ENCODE data around the gene SALL2.

The SALL2 gene

GRCh38 chr14:21526672-21527317, 649 bp upstream of the SALL2 start:
- H3K27ac ChIP-seq (ENCODE audit: extremely low read depth, low read depth, low read length): peak overlapping the region; percentile 66
- CTCF ChIA-PET: interaction anchor here (0.6 to 2.0 kb wide), 5 partner anchors 23 to 1484 kb away, joined by 3 to 9 read pairs (median 3); no protein-coding TSS in a partner anchor
- TF ChIP-seq ZFHX2 (tag by site-specific recombination; conservative IDR thresholded peaks at IDR 0.05) (peak; percentile 22; the same call in 1 of the 2 replicates), ZNF585B (tag by site-specific recombination; IDR thresholded peaks at IDR 0.05) (no peak), ZNF155 (tag by site-specific recombination; IDR thresholded peaks at IDR 0.05) (no peak), EGR2 (tag by site-specific recombination; IDR thresholded peaks at IDR 0.05; ENCODE audit: low read depth) (peak; percentile 51), ZBTB17 (tag by site-specific recombination; IDR thresholded peaks at IDR 0.05) (peak; percentile 93), ZNF335 (tag by site-specific recombination; conservative IDR thresholded peaks at IDR 0.05) (peak; percentile 67), ZNF341 (tag by site-specific recombination; IDR thresholded peaks at IDR 0.05; ENCODE audit: low read depth) (peak; percentile 95)
- peaks cover 3 to 32% of the 10 kb centered on the region in 2 experiments; a peak in 2 of 3 replicates for H3K36me3 ChIP-seq (ENCODE audit: control insufficient read depth in 2 of 2, insufficient read depth in 1 of 2, low read length in 2 of 2)
- POLR2A ChIA-PET: interaction anchor here (0.6 to 2.6 kb wide), 21 partner anchors 10 to 1184 kb away, joined by 3 to 71 read pairs (median 5); partner anchors contain the start of genes CHD8, METTL3, PARP2 and RAB2B
- peak overlapping the region; percentile 81 for H3K4me3 ChIP-seq (ENCODE audit: low read depth, low read length)
- peaks cover 17% of the 10 kb centered on the region for H3K4me1 ChIP-seq (ENCODE audit: control insufficient read depth, insufficient read depth, low read length)
- H3K9me3 ChIP-seq (ENCODE audit: control insufficient read depth, insufficient read depth, low read depth, low read length): no peaks in the 10 kb centered on the region

- Histone ChIP-seq H3K36me3 (ENCODE audit: control insufficient read depth in 2 of 2, insufficient read depth in 1 of 2, low read length in 2 of 2) (peaks cover 3 to 41% of the 10 kb centered on the region in 2 experiments; a peak in 2 of 3 replicates), H3K4me3 (ENCODE audit: low read depth, low read length) (peak overlapping the region; percentile 81), H3K27ac (ENCODE audit: extremely low read depth, low read depth, low read length) (peak overlapping the region; percentile 66; the same call in 1 of the 2 replicates), H3K4me1 (ENCODE audit: control insufficient read depth, insufficient read depth, low read length) (peaks cover 17% of the 10 kb centered on the region), H3K9me3 (ENCODE audit: control insufficient read depth, insufficient read depth, low read depth, low read length) (no peaks in the 10 kb centered on the region)
- peak; percentile 42; the same call in 1 of the 2 replicates for TF ChIP-seq GLIS1 (tag by site-specific recombination; IDR thresholded peaks at IDR 0.05)
- TF ChIP-seq ZNF23 (tag by site-specific recombination; IDR thresholded peaks at IDR 0.05; ENCODE audit: borderline replicate concordance): no peak
- no peak for TF ChIP-seq ZNF223 (tag by site-specific recombination; IDR thresholded peaks at IDR 0.05)
- no peak for TF ChIP-seq ZNF133 (tag by site-specific recombination; IDR thresholded peaks at IDR 0.05)
- TF ChIP-seq ZIC2 (tag by site-specific recombination; IDR thresholded peaks at IDR 0.05): 0 out of 2 replicates have a peak, but pooled peaks have one; percentile 12
- no peak for TF ChIP-seq ZEB2 (tag by site-specific recombination; IDR thresholded peaks at IDR 0.05)
- TF ChIP-seq ZNF157 (tag by site-specific recombination; IDR thresholded peaks at IDR 0.05): no peak
- no peak for TF ChIP-seq ZNF121 (tag by site-specific recombination; IDR thresholded peaks at IDR 0.05)
- TF ChIP-seq ZNF621 (tag by site-specific recombination; IDR thresholded peaks at IDR 0.05): no peak
- TF ChIP-seq ZNF155 (tag by site-specific recombination; IDR thresholded peaks at IDR 0.05): no peak
- peak; percentile 66 for TF ChIP-seq SP7 (tag by site-specific recombination; IDR thresholded peaks at IDR 0.05)
- no peak for TF ChIP-seq EGR2 (tag by site-specific recombination; IDR thresholded peaks at IDR 0.05; ENCODE audit: low read depth)
- TF ChIP-seq ZBTB48 (tag by site-specific recombination; IDR thresholded peaks at IDR 0.05): no peak
- no peak for TF ChIP-seq IKZF3 (tag by site-specific recombination; IDR thresholded peaks at IDR 0.05)
- ChIA-PET POLR2A (interaction anchor here (0.5 to 2.6 kb wide), 18 partner anchors 9 to 397 kb away, joined by 3 to 71 read pairs (median 5); partner anchors contain the start of genes CHD8 and METTL3), CTCF (interaction anchor here (0.6 to 1.6 kb wide), 3 partner anchors 27 to 402 kb away, joined by 3 to 9 read pairs (median 4); partner anchors contain the start of gene TOX4)
Measured at GRCh38 chr14:21525571-21525961, 580 bp downstream of the SALL2 start.

GRCh38 chr14:21524575-21525490, 1.3 kb downstream of the SALL2 start:
- ChIA-PET CTCF (interaction anchor here (0.6 to 1.0 kb wide), 2 partner anchors 48 to 68 kb away, joined by 3 to 4 read pairs; partner anchors contain the start of gene TOX4), POLR2A (interaction anchor here (0.6 to 2.6 kb wide), 7 partner anchors 14 to 186 kb away, joined by 3 to 71 read pairs (median 5); partner anchors contain the start of gene METTL3)
- H3K9me3 ChIP-seq (ENCODE audit: control insufficient read depth, insufficient read depth, low read depth, low read length): no peaks in the 10 kb centered on the region
- H3K36me3 ChIP-seq (ENCODE audit: control insufficient read depth in 2 of 2, insufficient read depth in 1 of 2, low read length in 2 of 2): peaks cover 3 to 41% of the 10 kb centered on the region in 2 experiments; a peak in 2 of 3 replicates
- H3K4me3 ChIP-seq (ENCODE audit: low read depth, low read length): peak overlapping the region; percentile 81
- peak; percentile 78 for TF ChIP-seq ZNF513 (tag by site-specific recombination; IDR thresholded peaks at IDR 0.05)
- no peak for TF ChIP-seq ZNF138 (tag by site-specific recombination; IDR thresholded peaks at IDR 0.05; ENCODE audit: borderline replicate concordance)
- TF ChIP-seq ZFP37 (tag by site-specific recombination; IDR thresholded peaks at IDR 0.05): no peak
- TF ChIP-seq ZIC2 (tag by site-specific recombination; IDR thresholded peaks at IDR 0.05): 0 out of 2 replicates have a peak, but pooled peaks have one; percentile 8
- 0 out of 2 replicates have a peak, but pooled peaks have one; percentile 26 for TF ChIP-seq ZFHX2 (tag by site-specific recombination; conservative IDR thresholded peaks at IDR 0.05)
- peaks cover 17% of the 10 kb centered on the region for H3K4me1 ChIP-seq (ENCODE audit: control insufficient read depth, insufficient read depth, low read length)
- peak overlapping the region; percentile 2; the same call in 1 of the 2 replicates for H3K27ac ChIP-seq (ENCODE audit: extremely low read depth, low read depth, low read length)
